Stimulated activated CD8-positive, alpha-beta memory T cell treated with anti-CD3 and anti-CD28 coated beads, Interleukin-15, amount 100 ng/mL, for 1 hour (primary cell): ENCODE measurements around the gene SRM.
"Not testable (repeated sequence)": the region's sequence is repeated elsewhere in the genome, so short reads cannot be mapped to it uniquely, and the experiment has no call there.

ENCODE experiments used
- DNase-seq: peaks from one replicate; pipeline ENCODE4 v3.0.0-alpha.2; 2020; ENCODE audit warnings: low read depth

SRM gene

DNA sequence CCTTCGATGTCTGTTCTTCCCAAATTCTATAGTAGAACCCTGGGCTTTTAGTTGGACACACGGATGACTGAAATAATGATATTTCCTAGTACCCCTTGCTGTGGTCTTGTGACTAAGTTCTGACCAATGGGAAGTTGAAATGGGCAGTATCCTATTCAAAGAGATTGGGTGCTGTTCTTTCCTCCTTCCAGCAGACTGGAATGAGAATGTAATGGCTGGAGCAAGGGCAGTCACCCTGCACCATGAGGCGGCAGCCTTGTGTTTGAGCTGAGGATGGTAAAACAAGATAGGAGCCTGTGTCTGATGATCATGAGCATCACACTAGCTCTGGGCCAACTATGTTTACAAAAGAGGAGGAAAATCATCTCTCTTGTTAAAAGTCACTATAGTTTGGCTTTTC, 5.1 kb upstream of the SRM start:
- no peak for DNase-seq

DNA sequence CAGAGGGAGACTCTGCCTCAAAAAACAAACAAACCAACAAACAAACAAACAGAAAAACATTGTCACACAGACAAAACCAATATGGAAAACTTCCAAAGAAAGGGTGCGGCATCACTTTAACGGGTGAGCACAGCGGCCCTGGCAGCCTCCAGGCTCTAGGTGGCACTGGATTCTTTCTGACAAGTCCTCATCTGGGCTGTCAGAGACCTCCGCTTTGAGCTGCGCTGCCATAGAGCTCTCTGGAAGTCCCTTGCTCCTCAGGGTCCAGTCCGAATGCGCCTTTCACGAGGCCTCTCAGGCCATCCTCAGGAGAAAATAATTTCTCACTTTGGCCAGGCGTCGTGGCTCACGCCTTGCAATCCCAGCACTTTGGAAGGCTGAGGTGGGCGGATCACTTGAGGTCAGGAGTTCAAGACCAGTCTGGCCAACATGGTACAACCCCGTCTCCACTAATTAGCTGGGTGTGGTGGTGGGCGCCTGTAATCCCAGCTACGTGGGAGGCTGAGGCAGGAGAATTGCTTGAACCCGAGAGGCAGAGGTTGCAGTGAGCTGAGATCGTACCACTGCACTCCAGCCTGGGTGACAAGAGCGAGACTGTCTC, 4.2 kb upstream of the SRM start:
- DNase-seq: not testable (repeated sequence)

DNA sequence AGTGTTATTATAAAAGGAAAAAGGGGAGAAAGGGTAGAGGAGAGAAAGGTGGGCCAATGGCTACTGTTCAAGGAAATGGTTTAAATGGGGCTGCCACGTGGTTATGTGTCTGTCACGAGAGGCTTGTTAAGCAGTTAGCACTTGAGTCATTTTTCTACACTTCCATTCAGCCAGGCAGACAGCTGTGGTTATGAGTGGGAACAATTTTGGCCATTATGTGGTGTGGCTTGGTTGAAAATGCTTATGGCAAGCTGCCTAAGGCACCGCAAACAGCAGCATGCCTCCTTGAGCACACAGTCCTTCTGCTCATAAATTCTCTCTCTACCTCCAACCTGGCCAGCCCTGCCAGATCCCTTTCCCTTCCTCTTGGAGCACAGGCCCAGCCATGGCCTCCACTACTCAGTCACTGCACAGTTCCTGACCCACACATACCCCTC, 3.2 kb upstream of the SRM start:
- DNase-seq: no peak

DNA sequence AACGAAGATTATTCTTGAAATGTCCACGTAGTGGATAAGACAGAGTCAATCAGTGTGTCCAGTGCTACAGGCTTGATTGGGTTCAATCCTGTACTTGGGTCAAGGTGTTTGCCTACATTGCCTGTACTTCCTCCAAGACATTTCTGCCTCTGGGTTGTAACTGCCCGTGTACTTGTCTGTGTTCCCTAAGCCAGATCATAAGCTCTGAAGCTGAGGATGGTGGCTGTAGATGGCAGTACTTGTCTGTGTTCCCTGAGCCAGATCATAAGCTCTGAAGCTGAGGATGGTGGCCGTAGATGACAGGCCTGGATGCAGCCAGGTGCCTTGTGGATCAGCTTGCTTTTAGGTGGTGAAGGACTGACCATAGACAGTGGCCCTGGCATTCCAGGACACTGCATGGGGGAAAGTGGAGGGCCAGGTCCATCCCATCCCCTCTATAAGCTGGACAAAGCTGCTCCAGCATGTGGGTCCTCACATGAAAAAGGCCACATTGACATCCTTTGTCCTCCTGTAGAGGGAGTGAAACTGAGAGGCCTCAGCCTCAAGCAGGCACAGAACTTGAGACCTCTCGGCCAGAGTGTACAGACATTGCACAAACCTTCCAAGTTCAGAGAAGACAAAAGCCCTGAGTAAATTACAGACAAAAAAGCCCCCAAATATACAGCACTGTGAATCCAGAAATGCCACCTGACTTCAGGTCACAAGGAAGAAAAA, 2.0 kb upstream of the SRM start:
- DNase-seq: no peak

DNA sequence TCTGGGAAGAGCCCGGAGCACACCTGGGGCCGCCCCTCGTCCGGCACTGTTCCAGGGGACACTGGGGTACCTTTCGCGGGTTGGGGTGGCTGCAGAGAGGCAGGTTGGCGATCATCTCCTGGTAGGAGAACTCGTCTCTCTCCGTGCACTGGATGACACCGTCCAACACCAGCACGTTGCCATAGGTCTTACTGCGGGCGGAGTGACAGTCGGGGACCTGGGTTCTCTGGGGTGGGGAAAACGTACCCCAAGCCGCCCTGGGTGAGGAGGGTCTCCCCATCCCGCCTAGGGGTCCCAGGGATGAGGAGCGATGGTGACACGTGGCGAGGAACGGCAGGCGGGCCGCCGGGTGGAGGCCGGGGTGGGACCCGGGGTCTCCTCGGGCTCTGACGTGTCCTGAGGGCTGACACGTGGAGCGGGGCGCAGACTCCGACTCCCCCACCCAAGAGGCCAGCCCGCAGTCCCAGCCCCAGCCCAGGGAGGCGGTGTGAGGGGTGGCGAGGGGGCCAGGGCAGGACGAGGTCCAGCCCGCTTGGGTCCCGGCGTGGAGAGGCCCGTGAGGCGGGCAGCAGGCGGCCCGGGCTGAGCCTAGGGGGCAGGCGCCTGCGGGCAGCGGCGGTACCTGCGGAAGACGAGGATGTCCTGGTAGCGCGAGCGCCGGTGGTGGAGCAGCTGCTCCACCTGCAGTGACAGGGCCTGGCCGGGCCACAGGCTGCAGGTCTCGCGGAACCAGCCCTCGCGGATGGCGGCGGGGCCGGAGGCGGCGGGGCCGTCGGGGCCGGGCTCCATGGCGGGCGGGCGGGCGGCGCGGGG, 457 bp downstream of the SRM start:
- no peak for DNase-seq

DNA sequence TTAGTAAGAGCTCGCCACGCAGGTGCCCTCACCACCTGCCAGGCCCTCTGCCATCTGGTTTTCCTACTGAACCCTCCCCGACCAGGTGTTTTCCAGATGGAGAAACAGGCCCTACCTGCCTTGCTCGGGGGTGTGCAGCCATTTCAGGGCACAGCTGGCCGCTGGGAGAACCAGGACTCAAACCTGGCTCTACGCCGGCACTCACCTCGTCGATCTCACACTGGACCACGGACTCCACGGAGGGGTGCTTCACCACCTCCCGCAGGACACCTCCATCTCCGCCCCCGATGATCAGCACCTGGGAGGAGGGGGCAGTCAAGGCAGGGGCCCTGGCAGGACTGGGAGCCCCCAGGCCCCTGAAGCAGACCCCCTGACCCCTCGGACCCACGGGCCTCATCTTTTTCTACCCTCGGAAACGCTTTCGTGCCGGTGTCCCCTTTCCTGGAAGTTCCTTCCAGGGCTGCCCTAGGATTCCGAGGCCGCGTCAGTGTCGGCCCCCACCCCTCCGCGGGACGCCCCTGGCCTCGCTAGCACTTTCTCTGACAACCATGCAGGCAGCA, 1.1 kb downstream of the SRM start:
- DNase-seq: no peak

DNA sequence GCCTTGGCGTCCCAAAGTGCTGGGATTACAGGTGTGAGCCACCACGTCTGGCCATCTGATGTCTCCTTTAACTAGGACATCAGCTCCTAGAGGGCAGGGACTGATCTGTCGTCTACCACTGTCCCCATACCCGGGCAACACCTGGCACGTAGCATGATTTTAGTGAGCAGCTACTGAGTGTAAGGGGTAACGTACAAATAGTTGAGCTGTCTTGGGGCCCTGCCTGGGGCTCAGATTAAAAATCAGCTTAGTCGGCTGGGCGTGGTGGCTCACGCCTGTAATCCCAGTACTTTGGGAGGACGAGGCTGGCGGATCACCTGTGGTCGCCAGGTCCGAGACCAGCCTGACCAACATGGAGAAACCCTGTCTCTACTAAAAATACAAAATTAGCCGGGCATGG, 1.8 kb downstream of the SRM start:
- no peak for DNase-seq

DNA sequence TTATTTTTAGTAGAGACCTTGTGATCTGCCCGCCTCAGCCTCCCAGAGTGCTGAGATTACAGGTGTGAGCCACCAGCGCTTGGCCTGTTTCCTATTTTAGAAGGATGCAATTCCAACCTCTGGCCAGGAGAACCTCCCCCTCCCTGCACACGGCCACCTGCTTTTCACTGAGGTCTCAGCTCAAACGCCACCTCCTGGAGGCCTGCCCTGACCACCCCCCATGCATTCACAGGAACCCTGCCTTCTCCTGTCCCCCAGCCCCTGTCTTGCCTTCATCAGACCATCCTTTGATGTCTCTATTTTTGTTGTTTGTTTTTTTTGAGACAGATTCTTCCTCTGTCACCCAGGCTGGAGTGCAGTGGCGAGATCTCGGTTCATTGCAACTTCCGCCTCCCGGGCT, 2.3 kb downstream of the SRM start:
- DNase-seq: no peak

DNA sequence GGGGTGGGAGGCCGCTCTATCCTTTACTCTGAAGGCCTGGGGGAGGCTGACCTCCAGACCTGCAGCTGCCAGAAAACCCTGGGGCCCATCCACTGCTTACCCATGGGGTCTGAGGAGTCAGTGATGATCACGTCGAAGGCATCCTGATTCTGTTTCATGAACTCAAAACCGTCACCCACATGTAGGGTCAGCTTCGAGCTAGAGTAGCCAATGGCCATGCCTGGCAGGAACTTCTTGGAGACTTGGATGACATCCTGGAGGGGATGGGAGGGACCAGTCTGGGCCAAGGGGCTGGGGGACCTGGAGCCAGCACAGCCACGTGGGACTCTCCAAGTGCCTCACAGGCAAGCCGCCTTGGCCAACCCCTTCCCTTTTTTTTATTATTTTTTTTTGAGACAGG, 3.3 kb downstream of the SRM start:
- no peak for DNase-seq

DNA sequence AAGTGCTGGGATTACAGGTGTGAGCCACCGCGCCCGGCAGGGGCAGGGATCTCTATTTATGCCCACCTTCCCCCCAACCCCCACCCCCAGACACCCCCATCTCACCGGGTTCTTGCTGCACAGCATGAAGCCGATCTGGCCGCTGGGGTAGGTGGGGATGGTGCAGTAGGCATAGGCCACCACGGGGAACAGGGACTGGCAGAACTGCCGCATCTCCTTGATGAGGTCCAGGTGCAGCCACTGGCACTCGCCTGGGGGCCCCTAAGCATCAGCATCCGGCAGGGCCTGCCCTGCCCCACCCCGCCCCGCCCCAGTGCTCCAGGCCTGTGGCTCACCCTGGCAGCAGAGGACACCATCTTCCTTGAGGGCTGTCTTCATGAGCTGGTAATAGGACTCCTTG, 4.1 kb downstream of the SRM start:
- no peak for DNase-seq

DNA sequence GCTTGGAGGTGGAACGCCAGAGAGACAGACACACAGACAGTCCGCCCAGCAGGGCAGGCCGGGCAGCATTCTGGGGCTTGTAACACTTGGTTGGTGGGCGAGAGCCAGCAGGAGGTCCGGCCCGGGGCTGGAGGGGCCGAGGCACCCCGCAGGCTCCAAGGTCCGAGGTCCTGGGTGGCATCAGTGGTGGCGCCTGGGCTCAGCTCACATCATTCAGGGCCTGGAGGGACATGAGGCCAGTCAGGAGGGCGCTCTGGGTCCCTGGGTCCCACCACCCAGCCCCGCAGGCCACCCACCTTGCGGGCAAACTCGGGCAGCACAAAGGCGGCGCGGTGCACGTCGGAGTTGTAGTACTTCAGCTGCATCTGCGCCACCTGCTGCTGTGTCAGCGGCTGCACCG, 5.2 kb downstream of the SRM start:
- DNase-seq: no peak

DNA sequence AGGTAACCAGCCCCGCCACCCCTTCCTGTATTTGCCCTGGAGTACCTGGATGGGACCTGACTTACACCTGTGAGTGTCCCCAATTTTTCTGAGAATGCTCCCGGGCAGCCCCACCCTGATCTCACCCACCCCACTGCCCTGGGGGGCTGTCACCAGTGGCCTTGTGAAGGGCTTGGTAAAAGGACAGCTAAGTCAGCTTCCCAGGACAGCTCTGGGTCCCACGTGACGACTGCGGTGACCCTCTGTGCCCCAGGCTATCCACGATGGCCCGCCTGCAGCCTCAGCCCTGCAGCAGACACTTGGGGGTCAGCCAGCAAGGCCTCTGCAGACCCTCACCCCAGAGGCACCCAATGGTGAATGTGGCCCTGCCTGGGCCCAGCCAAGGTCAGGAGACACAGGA, 5.6 kb downstream of the SRM start:
- DNase-seq: no peak

DNA sequence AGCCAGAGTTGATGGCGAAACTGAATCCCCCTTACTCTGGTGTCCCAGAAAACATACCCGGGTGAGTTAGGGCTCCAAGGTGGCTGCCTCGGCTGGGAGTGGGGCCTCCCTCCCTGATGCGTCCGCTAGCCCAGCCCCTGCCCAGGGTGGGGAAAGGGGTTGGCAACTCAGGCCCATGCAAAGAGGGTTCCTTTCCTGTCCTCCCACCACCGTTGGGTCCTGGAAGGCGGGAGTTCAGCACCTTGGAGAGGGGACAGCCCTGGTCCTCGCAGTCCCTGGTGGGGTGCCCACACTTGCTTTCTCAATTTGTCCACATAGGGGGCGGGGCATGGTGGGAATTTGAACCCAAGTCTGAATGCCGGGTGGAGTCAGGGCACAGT, 6.1 kb downstream of the SRM start:
- DNase-seq: no peak

DNA sequence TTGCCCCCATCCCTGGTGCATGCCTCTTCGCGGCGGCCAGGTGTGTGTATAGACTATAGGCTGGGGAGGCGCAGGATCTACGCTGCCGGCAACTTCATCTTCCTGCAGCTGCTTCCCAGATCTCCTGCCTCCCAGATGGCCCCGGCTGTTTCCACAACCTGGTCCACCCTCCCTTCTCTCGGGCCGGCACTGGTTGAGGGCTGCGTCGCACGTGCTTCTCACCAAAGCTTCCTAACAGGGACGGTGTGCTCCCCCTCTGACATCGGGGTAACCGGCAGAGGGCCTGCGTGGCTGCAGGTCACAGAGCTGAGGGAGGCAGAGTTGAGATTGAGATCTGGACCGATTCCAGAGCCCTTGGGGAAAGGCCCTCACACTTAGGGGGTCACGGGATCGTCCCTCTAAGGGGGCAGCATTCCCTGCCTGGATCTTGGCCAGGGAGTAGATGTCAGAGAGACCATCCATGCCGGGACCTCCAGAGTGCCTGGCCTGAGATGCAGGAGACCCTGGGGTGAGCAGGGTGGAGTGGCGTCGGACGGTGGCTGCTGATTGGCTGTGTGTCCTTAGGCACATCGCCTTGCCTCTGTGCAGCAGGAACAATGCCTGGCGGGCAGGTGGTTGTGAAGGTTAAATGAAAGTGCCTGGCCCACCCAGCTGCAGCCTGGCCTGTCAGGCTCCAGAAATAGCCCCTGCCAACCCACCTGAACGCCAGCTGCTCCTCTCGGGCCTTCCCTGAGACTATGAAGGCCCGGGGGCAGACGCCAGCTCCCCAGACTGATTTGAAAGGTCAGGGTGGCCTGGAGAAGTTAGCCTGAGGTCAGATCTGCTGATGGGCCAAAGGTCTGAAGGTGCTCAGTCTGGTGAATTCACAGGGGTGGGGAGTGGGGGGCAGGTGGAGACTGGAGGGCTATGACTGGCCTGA, 6.7 kb downstream of the SRM start:
- no peak for DNase-seq

DNA sequence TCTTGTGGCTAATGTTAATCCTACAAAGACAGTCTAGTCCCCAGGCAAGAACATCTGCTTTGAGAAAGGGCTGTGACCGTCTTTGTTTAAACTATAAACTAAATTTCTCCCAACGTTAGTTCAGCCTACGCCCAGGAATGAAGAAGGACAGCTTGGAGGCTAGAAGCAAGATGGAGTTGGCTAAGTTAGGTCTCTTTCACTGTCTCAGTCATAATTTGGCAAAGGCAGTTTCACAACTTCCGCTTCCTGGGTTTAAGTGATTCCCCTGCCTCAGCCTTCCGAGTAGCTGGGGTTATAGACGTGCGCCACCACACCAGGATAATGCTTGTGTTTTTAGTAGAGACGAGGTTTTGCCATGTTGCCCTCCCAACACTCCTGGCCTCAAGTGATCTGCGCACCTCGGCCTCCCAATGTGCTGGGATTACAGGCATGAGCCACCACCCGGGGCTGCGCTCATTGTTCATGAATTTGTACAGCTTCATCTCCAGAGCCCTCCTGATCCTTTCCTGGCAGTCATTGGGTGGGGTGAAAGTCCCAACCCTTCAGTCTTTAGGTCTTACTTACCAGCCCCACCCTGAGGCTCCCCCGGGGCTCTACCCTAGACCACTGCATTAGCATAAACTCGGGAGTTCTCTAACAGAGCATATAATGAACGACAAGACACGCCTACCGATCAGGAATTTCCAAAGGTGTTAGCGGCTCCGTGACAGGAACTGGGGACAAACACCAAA, 7.9 kb downstream of the SRM start:
- no peak for DNase-seq

DNA sequence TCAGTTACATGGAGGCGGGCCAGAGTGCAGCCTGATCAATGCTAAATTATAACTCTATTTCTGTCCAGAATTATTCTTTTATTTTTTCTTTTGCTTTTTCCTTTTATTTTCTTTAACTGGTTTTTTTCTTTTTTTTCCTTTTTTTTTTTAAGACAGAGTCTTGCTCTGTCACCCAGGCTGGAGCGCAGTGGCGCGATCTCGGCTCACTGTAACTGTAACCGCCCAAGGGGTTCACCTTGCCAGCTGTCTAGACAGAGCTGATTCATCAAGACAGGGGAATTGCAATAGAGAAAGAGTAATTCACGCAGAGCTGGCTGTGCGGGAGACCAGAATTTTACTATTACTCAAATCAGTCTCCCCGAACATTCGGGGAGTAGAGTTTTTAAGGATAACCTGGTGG, 8.7 kb downstream of the SRM start:
- not testable (repeated sequence) for DNase-seq

DNA sequence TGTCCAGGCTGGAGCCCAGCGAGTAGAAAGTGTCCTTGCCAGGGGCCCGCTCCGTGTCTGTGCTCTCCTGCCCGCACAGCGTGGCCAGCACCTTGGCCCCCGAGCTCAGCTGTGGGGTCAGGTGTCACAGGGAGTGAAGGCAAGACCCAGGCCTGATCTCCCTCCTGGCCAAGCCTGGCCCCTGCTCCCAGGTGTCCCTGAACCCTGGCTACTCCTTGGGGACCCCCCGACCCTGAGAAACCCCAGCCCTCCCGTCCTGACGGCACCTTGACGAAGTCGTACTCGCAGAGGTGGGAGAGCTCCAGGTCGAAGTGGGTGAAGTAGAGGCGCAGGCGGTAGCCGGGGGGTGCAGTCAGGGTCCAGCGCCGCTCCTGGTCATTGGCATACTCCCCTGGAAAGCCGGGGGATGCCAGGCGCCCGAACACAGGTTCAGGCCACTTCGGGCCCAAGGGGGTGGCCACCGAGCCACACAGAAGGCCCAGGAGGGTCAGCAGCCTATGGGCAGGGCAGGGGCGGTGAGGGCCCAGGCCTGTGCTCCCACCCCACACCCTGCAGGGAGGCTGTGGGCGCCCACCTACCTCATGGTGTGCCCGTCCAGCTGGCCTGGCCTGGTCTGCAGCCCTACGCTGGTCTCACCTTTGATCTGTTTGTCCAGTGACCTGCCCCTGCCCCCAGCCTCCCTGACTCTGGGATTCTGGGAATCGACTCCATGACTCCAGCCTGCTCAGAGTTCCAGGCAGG, 13.0 kb downstream of the SRM start, which contains the start of gene MASP2:
TSS of gene MASP2 (minus strand) at position 615 of the 741 bp plus-strand sequence. CDS start at position 583, 32 bp downstream.
- DNase-seq: no peak

DNA sequence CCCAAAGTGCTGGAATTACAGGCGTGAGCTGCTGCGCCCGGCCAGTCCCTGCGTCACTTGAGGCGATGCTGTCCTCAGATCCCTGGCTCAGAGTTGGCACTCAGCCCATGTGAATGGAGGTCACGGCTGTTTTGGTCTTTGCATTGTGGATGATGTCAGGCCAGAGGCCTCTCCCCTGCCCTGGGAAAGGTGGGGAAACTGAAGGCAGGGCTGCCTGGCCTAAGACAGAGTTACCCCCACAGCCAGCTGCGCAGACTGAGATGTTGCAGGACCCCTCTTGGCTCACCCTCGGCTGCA, 13.6 kb downstream of the SRM start:
- no peak for DNase-seq

DNA sequence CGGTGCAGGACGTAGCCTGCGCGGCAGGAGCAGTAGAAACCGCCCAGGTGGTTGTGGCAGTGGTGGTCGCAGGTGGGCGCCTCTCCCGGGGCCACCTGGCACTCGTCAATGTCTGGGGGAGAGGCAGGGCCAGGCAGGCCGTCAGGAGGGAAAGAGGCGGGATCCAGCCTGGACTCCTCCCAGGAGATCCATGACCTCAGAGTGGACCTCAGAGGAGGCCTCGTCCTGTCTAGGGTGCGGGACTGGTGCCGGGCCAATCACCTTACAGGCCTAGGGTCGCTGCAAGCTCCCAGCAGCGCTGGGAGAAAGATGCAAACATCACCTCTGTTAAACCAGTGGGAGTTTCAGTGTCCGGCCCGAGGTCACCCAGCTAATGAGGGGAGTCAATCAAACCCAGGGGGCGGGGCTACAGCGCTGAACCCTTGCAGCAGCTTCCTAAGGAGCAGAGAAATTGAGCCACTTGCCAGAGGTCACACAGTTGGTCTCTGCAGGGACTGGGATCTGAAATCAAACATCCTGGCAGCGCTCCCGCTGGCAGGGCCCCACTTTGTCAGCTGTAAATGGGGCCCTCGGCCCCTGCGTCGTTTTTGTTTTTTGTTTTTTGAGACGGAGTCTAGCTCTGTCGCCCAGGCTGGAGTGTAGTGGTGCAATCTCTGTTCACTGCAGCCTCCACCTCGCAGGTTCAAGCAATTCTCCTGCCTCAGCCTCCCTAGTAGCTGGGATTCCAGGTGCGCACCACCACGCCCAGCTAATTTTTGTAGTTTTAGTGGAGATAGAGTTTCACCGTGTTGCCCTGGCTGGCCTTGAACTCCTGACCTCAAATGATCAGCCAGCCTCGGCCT, 14.2 kb downstream of the SRM start:
- no peak for DNase-seq
